ENCODE measurements around the gene GLRA3.
A peak's percentile ranks its signal among the peaks of the same experiment; 100 is the strongest.
"Not testable (repeated sequence)": the region's sequence is repeated elsewhere in the genome, so short reads cannot be mapped to it uniquely, and the experiment has no call there.

Gene GLRA3

GRCh38 chr4:174650711-174651355, 178.2 kb downstream of the GLRA3 start:
- DNase-seq: no peak

DNA sequence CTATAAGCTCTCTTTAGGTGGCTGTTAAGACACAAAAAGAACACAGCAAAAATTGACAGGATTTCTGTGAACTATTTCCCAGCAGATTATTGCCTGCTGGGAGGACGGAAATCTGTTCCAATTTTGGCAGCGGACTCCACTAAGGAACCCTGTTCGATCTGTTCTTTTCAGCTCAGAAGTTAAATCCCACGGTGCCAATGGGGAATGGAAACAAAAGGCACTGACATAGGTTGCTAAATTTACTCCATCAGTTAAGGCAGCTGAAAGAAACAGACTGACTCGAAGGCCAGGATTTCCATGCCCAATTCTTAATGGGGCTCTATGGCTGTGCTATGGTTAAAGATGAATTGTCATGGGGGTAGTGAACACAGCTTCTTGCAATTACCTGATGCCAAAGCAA, 180.2 kb downstream of the GLRA3 start:
- DNase-seq: no peak

GRCh38 chr4:174646326-174646725, 182.7 kb downstream of the GLRA3 start:
- DNase-seq: no peak

GRCh38 chr4:174640146-174640545, 188.9 kb downstream of the GLRA3 start:
- no peak for DNase-seq

DNA sequence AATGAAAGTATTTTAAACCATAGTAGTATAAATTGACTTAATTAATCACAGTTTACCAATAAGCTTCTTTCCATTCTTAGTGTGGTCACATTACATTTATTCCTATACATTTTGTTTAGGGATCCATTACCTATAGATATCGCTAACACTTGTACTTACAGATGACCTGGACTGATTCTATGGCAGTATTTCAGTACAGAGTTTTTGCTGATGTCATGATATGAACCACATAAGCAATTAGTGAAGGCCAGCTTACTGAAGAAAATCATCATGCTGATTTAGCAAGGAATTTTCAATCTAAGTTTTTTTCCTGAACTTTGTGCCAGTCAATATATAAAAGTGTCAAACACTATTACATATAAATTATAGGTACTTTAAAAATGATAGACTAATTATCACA, 193.3 kb downstream of the GLRA3 start:
- DNase-seq: no peak

- DNase-seq: no peak
Observed at GRCh38 chr4:174633399-174633798, 195.6 kb downstream of the GLRA3 start.

DNA sequence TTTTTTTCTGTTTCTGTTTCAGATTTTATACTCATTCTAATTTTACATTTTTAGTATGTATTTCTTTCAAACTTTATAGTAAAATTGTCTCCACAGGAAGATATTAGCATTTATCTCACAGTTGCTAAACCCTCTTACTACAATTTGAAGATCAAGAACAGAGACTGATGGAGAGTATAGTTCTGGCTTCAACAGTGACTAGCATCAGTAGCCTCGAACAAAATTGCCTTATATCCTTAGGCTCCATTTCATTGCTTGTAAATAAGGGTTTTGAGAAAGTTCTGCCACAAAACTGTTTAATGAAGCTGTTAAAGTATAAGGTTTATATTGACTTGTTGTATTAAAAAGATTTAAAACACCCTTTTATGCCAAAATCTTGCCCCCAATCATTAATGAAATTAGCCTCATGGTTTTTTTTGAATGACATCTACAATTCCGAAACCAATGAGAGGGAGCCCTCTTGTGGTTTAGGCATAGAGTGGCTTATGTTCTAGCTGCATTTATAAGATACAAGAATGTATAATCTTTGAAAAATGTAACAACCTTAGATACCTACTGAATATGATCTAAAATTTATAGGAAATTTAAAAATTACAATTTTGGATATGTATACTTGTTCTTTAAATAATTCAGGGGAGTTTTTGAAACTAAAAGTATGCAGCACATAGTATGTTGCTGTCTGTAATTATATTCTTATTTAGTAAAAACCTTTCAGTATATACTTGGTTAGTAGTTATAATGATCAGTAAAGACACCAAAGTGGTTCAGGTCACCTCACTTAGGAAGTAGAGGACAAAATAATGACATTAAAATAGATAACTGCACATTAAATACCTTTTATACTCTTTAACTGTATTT, 196.9 kb downstream of the GLRA3 start:
- DNase-seq: peak; percentile 48 to 50

DNA sequence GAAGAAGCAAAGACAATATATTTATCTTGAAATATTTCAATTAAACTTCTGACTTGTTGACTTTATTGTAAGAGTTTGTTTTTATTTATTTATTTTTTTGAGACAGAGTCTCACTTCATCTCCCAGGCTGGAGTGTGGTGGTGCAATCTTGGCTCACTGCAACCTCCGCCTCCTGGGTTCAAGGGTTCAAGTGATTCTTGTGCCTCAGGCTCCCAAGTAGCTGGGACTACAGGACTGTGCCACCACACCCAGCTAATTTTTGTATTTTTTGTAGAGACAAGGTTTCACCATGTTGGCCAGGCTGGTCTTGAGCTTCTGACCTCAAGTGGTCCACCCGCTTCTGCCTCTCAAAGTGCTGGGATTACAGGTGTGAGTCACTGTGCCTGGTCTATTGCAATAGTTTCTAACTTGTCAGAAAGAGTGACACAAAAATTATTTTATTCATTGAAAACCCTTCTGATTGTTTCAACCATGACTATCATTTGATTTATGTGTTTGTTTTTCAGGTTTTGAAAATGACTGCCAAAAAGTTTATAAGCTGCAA, 199.1 kb downstream of the GLRA3 start:
- DNase-seq: not testable (repeated sequence)

GRCh38 chr4:174629265-174629664, 199.8 kb downstream of the GLRA3 start:
- no peak for DNase-seq

DNA sequence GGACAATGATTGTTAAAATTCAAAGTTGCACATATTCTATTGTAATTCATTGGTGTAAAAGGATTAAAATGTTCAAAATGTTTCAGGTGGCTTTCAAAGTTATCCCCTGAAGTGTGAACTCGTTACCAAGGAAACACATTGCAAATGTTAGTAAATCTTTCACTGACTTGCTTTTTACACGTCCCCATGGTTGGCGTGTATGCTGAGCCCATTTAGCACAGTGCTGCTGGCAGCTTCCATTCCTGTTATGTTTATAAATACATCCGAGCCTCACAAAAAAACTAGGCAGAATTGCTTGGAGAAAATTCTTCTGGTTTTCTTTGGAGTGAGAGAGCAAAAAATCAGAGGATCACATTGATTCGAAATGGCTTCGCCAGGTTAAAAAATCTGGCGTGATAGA, 200.9 kb downstream of the GLRA3 start:
- no peak for DNase-seq

GRCh38 chr4:174627473-174627872, 201.6 kb downstream of the GLRA3 start:
- no peak for DNase-seq

DNA sequence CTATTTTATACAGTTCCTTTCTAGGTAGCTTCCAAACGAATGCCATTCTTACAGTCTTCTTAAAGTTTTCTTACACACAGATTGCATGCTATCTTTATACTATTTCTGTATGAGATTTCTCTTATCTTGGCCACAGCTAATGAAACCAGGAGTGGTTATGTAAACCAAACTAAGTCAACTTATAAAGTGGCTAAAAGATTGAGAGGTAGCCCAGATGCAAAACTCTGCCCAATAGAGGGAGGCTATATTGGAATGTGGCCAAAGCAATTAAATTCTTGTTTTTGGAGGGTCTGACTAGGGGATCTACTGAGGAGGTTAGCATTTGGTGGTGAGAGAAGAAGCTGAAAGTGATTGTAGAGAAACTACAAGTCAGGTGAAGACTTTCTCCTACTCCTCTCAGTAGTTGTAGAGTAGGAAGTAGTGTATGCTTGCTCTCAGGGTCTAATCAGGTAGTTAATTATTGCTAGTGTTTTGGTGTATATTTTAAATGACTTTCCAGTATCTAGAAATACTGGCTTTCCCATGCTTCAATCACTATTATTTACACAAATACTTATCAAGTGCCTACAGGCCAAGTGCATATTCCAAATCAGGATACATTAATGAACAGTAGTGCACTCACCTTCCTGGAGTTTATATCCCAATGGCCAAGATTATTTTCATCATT, 202.6 kb downstream of the GLRA3 start:
- DNase-seq: no peak

- DNase-seq: peak; percentile 21 to 58
Observed at GRCh38 chr4:174616661-174617060, 212.4 kb downstream of the GLRA3 start.

DNA sequence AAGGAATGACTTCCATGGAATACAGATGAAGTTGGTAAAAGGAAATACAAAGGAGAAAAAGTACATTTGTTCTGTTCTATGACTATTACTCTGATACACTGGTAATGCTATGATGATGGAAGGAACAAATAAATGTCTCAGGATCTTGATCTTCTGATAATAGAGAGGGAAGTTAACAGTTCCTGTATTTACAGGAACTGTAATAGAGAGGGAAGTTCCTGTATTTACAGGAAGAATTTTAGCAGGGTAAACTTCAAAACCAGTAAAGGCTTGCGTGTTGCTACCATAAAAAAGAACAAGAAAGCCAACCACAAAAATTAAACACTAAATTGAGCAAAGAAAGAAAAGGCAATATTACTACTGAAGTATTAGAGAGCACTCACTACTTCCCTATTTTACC, 215.1 kb downstream of the GLRA3 start:
- DNase-seq: peak; percentile 40 to 78

DNA sequence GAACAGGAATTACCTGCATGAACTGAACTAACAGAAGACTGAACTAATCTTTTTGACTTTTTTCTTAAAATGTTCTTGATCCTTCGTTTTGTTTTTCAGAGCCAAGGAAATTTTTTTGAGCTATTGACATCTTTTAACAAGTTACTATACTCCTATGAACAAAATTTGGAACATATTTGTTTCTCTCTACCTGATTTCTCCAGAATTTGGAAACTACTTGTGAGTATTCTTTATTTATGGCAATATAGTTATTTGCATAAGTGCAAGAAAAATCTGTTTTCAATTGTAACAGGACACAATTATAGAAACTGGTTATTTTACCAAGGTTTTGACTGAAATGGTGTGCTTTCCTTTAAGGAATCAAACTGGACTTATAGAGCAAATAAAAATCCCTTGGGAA, 217.3 kb downstream of the GLRA3 start:
- DNase-seq: no peak

- DNase-seq: no peak
Observed at GRCh38 chr4:174607792-174608191, 221.3 kb downstream of the GLRA3 start.

GRCh38 chr4:174604198-174604597, 224.8 kb downstream of the GLRA3 start:
- peak in 1 of 2 donors; percentile 49 for DNase-seq

DNA sequence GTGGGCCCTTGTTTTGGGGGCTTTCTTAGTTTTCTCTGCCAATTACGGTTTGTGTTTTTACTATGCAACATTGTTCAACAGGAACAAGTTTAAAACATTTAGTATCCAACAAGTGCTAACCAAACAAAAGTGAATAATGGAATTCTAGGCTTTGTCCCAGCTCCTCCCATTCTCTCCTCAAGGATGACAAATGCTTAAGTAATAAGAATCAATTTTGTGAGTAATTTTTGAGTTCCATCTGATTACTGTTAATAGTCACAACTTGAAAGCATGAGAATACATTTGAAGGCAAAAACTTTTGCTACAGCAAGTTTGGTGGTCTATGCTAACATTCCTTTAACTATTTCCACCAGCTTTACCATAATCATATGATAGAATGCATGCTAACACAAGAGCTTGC, 228.7 kb downstream of the GLRA3 start:
- no peak for DNase-seq

DNA sequence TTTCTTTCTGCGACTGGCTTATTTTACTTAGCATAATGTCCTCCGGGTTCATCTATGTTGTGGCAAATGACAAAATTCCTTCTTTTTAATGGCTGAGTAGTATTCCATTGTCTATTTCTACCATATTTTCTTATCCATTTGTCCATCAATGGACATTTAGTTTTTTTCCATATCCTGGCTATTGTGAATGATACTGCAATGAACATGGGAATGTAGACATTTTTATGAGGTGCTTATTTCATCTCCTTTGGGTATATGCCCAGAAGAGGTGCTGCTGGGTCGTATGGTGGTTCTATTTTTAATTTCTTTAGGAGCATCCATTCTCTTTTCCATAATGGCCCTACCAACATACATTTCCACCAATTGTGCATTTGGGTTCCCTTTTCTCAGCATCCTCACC, 230.2 kb downstream of the GLRA3 start:
- DNase-seq: no peak

GRCh38 chr4:174596513-174596912, 232.5 kb downstream of the GLRA3 start:
- no peak for DNase-seq

DNA sequence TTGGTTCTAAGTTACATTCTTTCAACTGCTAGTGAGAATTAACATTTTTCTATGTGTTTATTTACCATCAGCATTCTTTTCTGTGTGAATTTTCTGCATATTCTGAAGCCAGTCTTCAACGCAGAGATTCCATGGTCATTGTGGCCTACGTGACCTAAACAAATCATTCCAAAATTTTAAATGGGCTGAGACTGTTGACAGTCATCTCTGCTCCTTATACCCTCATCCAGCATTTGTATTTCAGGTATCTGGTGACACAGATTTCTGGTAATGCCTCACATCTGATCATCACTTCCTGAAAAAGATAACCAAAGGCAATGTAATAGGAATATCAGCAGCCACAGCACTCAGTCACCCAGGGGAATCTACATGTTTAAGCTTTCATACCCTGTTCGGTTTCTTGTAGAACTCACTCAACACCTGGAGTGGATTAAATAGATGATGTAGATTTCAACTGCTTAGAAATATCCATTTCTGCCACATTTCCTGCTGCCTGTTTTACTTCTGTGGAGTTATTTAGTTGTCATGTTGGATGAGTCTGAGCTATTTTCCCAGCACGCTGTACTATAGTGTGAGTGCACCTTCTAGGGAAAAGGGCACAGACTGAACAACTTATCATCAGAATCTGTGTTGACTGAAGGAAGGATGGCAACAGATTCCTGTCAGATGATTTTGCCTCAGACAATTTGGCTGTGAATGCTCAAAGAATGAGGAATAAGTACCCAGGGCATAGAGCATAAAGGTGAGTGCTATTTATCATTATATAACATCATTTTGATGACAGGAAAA, 233.7 kb downstream of the GLRA3 start:
- no peak for DNase-seq

- DNase-seq: peak; percentile 45 to 92
Observed at GRCh38 chr4:174593701-174594100, 235.3 kb downstream of the GLRA3 start.

- peak; percentile 83 to 85 for DNase-seq
Observed at GRCh38 chr4:174592985-174593335, 236.1 kb downstream of the GLRA3 start.
